C1 segment of cervical spinal cord (tissue), 14 donors: Measurements from ENCODE around the gene DELE1.
"Not testable (repeated sequence)": the region's sequence is repeated elsewhere in the genome, so short reads cannot be mapped to it uniquely, and the experiment has no call there.

Source experiments
- DNase-seq, 14 donors: peaks; one replicate each; lab custom pipeline; 2025; lab: John Stamatoyannopoulos, UW

Gene DELE1

DNA sequence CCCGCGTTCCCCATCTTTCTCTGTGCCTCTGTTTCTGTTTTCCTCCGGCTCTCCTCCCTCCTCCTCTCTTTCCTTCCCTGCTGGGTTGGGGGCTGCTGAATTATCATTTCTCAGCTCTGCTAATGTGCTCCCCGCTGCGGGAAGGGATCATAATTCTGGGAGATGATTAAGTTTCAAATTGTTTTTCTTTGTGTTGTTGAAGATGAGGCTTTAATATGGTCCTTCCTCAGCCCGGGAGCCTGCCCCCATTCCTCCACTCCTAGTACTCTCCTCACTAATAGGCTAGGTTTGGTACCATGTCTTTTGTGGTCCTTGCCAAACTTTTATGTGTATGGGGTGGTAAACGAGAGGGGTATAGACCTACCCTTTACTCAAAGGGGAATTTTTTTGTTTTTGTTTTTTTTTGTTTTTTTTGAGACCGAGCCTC, 39.8 kb upstream of the DELE1 start:
- peak in 1 of 14 donors; percentile 65 for DNase-seq

DNA sequence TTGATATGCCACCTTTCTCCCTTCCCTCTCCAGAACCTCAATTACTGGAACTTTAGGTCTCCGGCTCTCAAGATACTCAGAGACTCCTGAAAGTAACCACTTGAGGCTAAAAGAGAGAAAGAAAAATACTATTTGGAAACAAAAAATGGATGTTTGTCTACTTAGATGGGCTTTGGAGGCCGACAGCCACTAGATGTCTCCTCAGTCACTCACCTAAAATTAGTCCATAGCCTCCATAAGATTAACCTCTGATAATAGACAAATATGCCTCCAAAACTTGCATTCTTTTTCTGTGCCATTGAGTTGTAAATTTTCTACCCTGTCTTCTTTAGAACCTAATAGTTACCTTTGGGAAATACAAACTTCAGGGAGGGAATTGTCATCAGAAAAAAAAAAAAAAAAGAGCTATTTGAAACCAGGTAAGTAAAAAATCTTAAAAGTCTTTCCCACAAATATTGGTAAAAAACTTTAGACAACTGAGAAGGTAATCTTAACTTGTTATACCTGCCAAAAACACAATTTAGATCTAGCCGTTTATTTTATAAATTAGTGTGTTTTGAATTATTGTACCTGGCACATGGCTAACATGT, 34.3 kb upstream of the DELE1 start:
- DNase-seq, result no peak

DNA sequence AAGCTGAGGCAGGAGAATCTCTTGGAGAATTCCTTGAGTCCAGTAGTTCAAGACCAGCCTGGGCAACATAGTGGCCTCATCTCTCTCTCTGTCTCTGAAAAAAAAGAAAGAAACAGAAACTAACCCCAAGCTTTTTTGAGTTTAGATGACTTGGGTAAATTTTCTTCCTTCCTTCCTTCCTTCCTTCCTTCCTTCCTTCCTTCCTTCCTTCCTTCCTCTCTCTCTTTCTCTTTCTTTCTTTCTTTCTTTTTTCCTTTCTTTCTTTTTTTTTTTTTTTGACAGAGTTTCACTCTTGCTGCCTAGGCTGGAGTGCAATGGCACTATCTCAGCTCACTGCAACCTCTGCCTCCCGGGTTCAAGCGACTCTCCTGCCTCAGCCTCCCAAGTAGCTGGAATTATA, 33.2 kb upstream of the DELE1 start:
- not testable (repeated sequence) for DNase-seq

DNA sequence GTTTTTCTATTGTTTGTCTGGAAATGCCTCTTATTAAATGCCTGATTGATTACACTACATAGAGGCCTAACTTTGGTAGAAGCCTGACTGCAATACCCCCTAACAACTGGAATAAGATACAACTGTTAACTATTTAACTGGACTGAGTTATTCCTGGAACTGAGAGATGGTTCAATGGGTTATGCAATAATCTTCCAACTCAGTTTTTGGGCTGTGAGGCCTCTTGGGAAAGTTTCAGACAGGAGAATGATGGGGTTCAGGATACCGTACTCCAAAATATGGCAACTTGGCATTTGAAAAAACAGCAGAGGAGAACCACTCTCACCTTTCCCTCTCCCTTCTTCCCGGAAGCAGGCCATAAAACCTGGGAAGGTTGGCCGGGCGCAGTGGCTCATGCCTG, 26.2 kb upstream of the DELE1 start:
- DNase-seq, result no peak

GRCh38 chr5:141898448-141899049, 25.1 kb upstream of the DELE1 start:
- DNase-seq, result no peak

DNA sequence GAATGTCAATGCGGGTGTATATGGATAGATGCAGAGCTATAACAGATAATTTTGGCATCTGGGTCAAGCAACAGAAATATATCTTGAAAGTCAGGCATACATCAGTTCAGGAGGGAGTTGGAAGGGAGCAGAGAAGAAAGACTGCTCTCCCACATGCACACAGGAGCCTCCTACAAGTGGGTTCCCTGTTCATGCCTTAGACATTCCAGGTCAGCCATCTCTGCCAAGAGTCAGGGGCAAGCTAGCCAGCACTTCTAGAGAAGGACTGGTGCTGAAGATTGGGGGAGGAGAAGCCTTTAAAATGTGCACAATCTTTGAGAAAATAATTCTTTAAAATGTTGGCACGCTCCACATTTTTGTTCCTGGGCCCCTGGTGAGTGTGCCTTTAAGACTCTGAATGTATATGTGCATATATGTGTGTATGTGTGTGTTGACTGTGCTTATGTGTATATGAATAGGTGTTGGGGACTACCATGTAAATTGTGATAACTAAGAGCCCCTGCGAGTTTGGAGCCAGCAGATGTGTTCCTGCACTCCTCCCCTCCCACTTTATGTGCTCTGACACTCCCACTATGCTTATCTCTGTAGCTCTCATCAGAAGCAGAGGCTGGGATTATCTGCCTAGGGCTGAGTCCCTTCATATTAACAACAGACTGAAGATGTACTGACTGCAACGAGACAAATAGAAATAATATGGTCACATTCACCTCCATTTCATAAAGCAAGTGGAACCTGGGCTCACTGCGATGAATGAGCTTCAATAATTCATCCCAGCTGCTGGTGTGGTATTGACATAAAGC, 21.5 kb upstream of the DELE1 start:
- DNase-seq, result no peak

DNA sequence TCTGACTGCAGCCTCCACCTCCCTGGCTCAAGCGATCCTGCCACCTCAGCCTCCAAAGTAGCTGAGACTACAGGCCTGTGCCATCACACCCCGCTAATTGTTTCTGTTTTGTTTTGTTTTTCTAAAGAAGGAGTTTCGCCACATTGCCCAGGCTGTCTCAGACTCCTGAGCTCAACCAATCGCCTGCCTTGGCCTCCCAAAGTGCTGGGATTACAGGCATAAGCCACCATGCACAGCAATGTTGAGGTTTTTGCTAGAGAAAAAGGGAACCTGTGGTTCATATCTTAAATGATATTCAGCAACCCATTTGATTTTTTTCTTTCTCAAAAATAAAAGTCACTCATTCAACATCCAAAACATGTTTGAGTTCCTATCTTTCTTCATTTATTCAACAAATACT, 20.4 kb upstream of the DELE1 start:
- no peak for DNase-seq

DNA sequence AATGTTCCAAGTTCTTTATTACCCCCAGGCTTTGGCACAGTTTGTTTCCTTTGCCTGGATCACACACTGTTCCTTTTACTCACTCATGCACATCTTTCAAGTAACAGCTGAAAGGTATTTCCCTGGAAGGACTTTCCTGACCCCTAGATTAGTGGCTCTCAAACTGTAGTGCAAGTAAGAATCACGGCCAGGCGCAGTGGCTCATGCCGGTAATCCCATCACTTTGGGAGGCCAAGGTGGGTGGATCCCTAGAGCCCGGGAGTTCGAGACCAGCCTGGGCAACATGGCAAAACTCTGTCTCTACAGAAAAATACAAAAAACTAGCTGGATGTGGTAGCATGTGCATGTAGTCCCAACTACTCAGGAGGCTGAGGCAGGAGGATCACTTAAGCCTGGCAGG, 19.1 kb upstream of the DELE1 start:
- DNase-seq, result no peak

DNA sequence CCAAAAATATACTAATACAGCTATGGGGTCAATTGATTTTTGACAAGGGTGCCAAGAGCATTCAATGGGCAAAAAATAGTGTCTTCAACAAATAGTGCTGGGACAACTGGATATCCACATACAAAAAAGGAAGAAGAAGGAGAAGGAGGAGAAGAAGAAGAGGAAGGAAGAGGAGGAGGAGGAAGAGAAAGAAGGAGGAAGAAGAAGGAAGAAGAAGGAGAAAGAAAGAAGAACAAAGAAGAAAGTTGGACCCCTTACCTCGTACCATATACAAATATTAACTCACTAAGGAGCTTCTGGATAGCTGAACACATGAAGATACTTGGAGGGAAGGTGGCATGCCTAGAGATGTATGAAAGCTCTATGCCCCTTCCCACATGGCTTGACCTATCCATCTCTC, 17.2 kb upstream of the DELE1 start:
- DNase-seq, result no peak

DNA sequence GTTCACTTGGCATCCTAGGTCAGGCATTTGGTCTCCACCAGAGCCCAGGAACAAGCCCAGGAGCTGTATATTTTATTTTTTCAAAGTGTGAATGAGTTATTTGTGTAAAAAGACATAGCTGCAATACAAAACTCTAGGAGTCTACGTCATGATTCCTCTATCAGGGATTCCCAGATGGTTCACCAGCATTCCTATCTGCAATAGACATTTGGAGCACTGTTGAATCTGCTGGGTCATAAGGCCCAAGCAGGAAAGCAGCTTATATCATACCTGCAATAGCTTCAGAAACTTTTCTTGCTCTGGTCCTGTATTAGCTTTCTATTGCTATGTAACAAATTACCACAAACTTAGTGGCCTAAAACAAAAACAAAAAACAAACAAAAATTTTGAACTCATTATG, 16.7 kb upstream of the DELE1 start:
- no peak for DNase-seq

GRCh38 chr5:141908796-141909195, 14.9 kb upstream of the DELE1 start:
- no peak for DNase-seq

- no peak for DNase-seq
Observed at GRCh38 chr5:141909212-141909611, 14.5 kb upstream of the DELE1 start.

DNA sequence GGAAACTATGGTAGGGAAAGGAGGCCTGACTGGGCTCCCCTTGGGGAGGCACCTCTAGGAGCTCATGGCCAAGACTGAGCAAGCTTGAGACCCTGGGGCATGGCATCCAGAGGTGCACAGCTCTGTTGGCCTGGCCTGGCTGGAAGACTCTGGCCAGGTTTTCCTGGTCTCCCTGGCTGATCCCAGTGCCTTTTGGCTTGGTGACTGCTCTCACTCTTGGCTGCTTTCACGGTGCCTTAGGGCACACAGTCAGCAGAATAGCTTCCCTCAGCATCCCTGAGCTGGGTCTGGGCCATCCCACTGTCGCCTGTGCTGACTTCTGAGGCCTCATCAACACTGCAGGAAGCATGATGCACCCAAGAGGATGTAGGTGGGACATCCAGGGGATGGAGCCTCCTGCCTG, 13.4 kb upstream of the DELE1 start:
- no peak for DNase-seq

- DNase-seq, result peak in 1 of 14 donors; percentile 14
Observed at GRCh38 chr5:141913560-141914198, 10.0 kb upstream of the DELE1 start.

DNA sequence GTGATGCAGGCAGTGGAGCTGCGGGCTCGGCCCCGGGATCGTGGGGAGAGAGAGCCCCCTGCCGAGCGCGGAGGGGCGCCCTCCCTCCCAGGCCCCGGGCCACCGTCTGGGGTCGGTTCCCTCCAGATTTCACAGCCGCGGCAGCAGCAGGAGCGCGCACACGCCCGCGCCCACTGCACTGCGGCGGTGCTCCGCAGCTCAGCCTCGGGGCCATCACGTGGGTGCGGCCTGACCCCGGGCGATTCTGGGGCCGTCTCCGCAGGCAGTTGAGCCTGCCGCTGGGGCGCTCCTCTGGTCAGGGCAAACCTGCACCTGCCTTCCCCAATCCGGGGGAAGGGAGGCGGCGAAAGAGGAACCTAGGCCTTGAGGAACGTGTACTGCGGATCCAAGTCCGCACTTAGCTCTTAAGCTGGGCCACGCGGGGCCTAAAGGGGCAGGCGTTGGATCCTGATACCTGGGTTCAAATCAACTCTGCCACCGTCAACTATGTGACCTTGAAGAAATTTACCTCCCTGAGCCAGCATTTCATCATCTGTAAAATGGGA, 9.4 kb upstream of the DELE1 start:
- peak in 13 of 14 donors; percentile 6 to 84 (median 40) for DNase-seq

GRCh38 chr5:141914797-141915196, 8.9 kb upstream of the DELE1 start:
- no peak for DNase-seq

- no peak for DNase-seq
Observed at GRCh38 chr5:141915881-141916336, 7.8 kb upstream of the DELE1 start.

GRCh38 chr5:141916522-141916921, 7.1 kb upstream of the DELE1 start:
- no peak for DNase-seq

- DNase-seq, result no peak
Observed at GRCh38 chr5:141917760-141918159, 5.9 kb upstream of the DELE1 start.

GRCh38 chr5:141919218-141920119, 4.2 kb upstream of the DELE1 start:
- no peak for DNase-seq

GRCh38 chr5:141920771-141921170, 2.9 kb upstream of the DELE1 start:
- DNase-seq, result no peak
